22Rv1 (cell line): ENCODE data around the gene ARPC2.

Experiments used
- ZFX ChIP-seq: fragments of 450-650 bp; IDR thresholded peaks from 2 replicates; pipeline ENCODE4 v1.6.1; 2017; ENCODE audit warnings: antibody characterized with exemption, borderline replicate concordance
- TF ChIP-seq, protein P1 (sequence below): fragments of 450-650 bp; IDR thresholded peaks from 2 replicates; pipeline ENCODE4 v1.5.1; 2017; ENCODE audit warnings: mild to moderate bottlenecking

DNA sequence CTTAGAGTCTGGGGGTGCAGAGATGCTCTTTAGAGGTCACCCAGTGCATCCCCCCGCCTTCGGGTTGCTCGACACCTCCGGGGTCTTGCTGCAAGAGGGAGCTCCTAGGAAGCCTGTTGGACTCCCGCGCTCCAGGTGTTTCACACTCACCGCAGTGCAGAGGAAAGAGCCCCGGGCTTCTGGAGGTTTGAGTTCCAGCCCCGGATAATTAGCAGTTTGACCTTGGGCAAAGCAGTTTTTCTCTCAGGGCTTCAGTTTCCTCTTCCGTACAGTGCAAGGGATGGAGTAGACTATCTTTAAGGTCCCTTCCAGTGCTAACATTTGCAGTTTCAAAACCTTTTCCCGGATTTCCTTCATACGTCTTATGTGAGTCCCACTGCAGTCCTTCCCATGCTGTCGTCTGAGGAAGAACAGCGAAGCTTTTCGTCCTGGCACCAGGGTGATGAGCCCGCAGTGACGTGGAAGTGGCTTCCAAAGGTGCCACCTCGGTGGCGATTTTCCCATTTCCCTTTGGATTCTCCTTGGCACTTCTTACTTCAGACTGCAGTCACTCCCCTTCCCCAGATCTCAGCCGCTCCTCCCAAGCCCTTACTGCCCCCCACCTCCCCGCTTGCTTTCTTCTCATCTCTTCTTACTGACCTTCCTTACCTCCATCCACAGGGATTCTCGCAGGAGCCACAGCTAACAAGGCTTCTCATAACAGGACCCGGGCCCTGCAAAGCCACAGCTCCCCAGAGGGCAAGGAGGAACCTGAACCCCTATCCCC is 53.9 kb downstream of the ARPC2 start:
- TF ChIP-seq, protein P1, sequence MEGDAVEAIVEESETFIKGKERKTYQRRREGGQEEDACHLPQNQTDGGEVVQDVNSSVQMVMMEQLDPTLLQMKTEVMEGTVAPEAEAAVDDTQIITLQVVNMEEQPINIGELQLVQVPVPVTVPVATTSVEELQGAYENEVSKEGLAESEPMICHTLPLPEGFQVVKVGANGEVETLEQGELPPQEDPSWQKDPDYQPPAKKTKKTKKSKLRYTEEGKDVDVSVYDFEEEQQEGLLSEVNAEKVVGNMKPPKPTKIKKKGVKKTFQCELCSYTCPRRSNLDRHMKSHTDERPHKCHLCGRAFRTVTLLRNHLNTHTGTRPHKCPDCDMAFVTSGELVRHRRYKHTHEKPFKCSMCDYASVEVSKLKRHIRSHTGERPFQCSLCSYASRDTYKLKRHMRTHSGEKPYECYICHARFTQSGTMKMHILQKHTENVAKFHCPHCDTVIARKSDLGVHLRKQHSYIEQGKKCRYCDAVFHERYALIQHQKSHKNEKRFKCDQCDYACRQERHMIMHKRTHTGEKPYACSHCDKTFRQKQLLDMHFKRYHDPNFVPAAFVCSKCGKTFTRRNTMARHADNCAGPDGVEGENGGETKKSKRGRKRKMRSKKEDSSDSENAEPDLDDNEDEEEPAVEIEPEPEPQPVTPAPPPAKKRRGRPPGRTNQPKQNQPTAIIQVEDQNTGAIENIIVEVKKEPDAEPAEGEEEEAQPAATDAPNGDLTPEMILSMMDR: no peak
- TF ChIP-seq ZFX: no peak
